Measurements from ENCODE around the gene NPW.

The NPW gene

DNA sequence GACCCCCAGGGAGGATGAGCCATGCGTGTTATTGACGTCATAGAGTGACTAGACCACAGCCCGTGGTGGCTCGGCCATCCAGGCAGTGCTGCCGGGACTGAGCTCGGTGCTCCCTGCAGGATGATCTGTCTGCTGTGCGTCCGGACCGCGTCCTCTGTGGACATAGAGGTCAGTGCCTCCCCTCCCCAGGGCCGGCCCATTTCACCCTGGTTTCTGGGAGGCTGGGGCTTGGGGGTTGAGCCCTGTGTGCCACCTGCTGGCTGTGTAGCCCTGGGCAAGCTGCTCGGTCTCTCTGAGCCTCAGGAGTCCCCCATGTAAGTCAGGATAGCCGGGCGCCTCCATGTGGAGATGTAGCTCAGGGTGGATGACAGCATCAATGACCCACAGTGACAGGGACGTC lies 36.5 kb downstream of the NPW start:
- no peak for DNase-seq

DNA sequence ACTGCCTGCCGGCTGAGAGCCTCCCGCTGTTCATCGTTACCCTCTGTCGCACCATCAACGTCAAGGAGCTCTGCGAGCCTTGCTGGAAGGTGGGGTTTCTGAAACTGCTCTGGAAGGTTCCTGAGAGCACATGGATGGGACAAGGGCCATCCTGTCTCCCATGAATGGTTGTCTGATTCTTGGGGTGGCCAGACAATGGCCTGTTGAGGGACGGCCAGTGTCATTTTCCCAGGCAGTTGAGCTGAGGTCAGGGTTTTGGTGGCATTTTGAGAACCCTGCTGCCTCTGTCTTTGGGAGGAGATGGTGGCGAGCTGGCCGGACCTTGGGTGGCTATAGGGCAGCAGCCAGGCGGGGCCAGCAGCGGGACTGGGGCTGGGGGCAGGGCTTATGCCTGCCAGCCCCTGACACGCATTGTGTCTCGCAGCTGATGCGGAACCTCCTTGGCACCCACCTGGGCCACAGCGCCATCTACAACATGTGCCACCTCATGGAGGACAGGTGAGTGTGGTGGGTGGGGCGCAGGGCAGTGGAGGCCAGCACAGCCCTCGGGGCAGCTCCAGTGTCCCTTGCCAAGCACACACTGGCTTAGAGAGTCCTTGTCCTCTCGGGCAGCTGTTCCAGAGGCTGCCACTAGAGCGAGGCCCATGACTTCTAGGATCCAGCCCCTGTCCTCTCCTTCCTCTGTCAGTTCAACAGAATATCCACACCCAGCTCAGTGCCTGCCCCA lies 37.3 kb downstream of the NPW start:
- no peak for DNase-seq

DNA sequence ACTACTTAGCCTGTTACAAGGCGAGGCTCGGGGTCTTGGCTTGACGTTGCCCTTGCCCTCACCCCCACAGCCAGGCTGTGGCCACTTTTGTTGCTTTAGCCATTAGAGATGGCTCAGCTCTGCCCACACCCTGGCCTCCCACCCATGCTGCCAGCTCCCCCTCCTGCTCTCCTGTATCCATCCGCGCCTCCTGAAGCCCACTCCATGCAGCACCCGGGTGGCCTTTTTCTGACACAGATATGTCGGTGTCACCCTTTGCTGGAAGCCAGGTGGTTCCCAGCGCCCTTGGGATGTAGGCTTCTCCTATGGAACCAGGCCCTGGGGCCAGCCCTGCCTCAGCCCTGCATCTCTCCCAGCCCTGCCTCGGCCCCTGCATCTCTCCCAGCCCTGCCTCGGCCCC lies 37.9 kb downstream of the NPW start:
- DNase-seq, result no peak

DNA sequence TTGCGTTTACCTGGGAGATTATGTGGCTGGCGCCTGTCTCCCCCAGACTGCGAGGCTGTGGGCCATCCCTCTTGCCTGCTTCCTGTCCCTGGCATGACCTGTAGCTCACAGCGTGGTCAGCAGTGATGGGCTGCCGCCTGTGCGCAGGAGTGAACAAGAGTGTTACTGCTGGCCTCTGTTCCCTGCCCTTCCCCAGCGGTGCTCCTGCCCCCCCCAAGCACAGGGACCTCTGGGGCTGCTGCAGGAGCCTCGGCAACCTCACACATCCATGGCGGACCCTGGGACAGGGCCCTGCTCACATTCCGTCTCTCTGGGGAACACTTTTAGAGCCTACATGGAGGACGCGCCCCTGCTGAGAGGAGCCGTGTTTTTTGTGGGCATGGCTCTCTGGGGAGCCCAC lies 38.8 kb downstream of the NPW start:
- DNase-seq, result no peak

DNA sequence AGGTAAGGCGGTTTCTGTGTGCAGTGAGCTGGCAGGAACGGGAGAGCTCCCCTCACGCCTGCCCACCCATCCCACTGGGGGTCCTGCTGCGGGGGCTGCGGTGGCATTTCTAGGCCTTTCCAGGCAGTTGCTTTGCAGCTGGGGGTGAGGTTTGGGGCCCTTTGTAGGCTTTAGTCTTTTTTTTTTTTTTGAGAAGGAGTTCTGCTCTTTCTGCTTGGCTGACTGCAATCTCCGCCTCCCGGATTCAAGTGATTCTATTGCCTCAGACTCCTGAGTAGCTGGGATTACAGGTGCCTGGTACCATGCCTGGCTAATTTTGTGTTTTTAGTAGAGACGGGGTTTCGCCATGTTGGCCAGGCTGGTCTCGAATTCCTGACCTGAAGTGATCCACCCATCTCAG lies 39.3 kb downstream of the NPW start:
- no peak for DNase-seq

DNA sequence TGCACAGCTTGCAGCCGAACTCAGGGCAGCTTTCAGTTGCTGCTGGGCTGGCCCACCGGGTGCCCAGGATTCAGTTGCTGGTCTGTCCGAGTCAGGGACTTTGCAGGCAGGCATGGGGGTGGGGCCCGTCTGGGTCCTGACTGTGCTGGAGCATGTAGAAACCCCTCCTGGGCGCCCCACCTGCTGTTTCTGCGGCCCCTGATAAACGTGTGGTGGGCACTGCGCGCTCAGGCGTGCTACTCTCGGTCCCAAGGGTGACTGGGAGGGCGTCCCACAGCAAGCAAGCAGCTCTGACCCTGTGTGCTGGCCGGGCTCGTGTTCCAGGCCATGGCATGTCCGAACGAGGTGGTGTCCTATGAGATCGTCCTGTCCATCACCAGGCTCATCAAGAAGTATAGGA lies 40.8 kb downstream of the NPW start:
- DNase-seq, result no peak

DNA sequence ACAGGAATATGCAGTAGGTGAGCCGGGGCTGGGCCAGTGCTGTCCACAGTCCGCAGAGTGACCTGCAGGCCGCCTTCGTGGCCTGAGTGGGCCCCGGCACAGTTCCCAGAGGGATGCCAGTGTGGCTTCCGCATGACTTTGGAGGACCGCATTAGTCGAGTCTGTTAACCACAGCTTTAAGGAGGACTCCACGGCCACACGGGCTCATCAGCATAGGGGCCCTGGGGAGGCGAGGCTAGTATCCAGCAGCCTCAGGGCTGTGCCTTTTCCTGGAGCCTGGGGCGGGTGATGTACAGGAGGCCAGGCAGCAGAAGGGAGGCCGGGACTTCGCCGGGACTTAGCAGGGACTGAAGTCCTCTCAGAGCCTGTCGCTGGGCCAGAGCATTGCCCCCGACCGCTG lies 41.4 kb downstream of the NPW start:
- DNase-seq, result no peak

DNA sequence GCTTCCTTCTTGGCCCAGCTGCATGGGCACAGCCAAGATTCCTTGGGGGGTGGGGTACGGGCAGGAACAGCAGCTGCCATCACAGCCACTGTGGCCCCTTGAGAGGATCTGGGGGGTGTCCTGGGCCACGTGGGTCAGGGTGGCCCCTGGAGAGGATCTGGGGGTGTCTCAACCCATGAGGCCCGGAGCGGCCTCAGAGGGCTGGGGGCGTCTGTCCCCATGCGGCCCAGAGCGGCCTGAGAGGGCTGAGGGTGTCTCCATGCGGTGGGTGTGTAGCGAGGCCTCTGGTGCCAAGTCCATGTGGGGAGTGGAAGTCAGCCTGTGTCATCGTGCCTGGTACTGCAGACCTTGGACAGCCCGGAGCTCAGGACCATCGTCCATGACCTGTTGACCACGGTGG lies 41.9 kb downstream of the NPW start:
- no peak for DNase-seq

DNA sequence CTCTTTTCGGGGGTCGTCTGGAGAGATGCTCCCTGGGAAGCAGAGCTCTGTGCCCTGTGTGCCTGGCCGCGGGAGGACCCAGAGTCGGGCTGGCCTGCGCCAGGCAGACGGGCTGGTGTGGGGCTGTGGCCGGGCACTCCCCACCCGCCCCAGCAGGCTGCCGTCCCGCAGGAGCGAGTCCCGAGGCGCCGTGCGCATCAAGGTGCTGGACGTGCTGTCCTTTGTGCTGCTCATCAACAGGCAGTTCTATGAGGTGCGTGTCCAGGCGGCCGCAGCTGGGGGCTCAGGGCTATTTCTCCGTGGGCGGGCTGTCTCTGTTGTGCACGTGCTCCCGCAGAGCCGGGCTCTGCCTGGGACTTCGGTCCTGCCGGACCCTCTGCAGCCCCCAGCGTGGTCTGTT lies 43.2 kb downstream of the NPW start:
- DNase-seq, result no peak

DNA sequence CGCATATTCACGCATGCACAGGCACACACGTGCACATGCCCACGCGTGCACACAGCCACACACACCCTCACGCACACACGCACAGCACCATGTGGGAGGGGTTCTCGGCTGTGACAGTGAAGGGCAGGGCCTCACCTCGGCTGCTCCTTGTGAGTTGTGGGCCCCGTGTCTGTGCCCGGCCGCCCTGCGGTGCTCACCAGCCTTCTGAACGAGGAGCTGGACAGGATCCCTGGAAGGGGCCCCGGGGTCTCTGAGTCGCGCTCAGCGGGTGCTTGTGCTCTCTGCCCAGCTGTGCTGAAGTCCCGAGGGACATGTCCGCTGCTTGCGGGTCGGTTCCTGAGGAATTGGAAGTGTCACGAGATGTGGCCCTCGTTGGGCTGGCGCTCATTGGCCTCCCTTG lies 44.3 kb downstream of the NPW start:
- DNase-seq, result no peak

DNA sequence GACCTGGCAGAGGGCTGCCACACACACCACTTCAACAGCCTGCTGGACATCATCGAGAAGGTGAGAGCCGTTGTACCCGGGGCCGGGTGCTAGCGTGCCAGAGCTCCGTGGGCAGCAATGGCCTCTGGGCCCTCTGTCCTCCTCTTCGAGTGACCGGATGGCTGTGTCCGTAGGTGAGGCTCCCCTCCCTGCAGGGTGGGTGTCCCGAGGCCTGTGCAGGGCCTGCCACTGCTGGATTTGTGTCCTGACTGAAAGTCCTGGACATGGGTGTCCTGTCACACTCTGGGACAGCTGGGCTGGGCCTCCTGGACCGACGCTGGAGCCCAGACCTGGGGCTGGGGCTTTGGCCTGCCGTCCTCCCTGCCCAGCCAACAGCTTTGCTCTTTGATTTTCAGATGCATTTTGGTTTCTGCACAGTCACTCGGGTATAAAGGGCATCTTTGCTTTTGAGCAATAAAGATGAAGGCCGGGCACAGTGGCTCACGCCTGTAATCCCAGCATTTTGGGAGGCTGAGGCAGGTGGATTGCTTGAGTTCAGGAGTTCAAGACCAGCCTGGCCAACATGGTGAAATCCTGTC lies 44.9 kb downstream of the NPW start:
- DNase-seq, result no peak

DNA sequence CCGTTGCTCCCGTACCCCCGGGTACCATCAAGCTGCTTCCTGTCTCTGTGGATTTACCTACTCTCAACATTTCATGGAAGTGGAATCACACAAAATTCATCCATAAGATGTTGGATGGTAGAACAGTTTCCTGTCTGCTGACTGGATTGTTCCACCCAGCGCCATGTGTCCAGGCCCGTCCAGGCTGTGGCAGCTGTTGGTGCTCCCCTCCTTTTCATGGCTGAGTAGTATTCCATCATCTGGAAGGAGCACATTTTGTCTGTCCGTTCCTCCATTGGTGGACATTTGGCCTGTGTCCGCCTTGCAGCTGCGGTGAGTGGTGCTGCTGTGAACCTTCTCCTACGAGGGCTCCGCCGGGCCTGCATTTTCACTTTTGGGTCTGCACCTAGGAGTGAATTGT lies 46.6 kb downstream of the NPW start:
- DNase-seq, result no peak

Measured in activated naive CD4-positive, alpha-beta T cell treated with anti-CD3 and anti-CD28 coated beads, Interleukin-2, amount 50 U/mL, for 16 hours (primary cell).